Activated naive CD8-positive, alpha-beta T cell treated with anti-CD3 and anti-CD28 coated beads, Interleukin-2, amount 50 U/mL, for 16 hours (primary cell): ENCODE results near the gene GAS6.
"Not testable (repeated sequence)": the region's sequence is repeated elsewhere in the genome, so short reads cannot be mapped to it uniquely, and the experiment has no call there.

Source experiments
- DNase-seq: peaks from one replicate; pipeline ENCODE4 v3.0.0-alpha.2; 2020; ENCODE audit warnings: low read depth, low spot score

Gene GAS6

GRCh38 chr13:113792886-113793717 is 70.8 kb downstream of the GAS6 start:
- no peak for DNase-seq

GRCh38 chr13:113792236-113792770 is 71.6 kb downstream of the GAS6 start:
- no peak for DNase-seq

- no peak for DNase-seq
These were observed 72.1 kb downstream of the GAS6 start for GRCh38 chr13:113791761-113792160.

- no peak for DNase-seq
These were observed 72.7 kb downstream of the GAS6 start for GRCh38 chr13:113791226-113791625.

GRCh38 chr13:113789931-113790330 is 73.9 kb downstream of the GAS6 start:
- DNase-seq: not testable (repeated sequence)

- DNase-seq: no peak
These were observed 74.7 kb downstream of the GAS6 start for GRCh38 chr13:113789167-113789566.

GRCh38 chr13:113788413-113789135 is 75.3 kb downstream of the GAS6 start:
- no peak for DNase-seq

GRCh38 chr13:113787694-113788093 is 76.2 kb downstream of the GAS6 start:
- DNase-seq: no peak

GRCh38 chr13:113786262-113786841 is 77.5 kb downstream of the GAS6 start:
- DNase-seq: no peak

GRCh38 chr13:113785051-113786010 is 78.5 kb downstream of the GAS6 start:
- no peak for DNase-seq

- DNase-seq: no peak
These were observed 79.2 kb downstream of the GAS6 start for GRCh38 chr13:113784645-113785024.

- no peak for DNase-seq
These were observed 79.8 kb downstream of the GAS6 start for GRCh38 chr13:113783966-113784644.

- DNase-seq: no peak
These were observed 80.5 kb downstream of the GAS6 start for GRCh38 chr13:113783200-113783881.

GRCh38 chr13:113782472-113782871 is 81.4 kb downstream of the GAS6 start:
- no peak for DNase-seq

- DNase-seq: no peak
These were observed 82.3 kb downstream of the GAS6 start for GRCh38 chr13:113781571-113781970.

- no peak for DNase-seq
These were observed 86.3 kb downstream of the GAS6 start for GRCh38 chr13:113777311-113778260.

- no peak for DNase-seq
These were observed 87.4 kb downstream of the GAS6 start for GRCh38 chr13:113776231-113777125.
